ENCODE results near the gene ATP8A1.

DNA sequence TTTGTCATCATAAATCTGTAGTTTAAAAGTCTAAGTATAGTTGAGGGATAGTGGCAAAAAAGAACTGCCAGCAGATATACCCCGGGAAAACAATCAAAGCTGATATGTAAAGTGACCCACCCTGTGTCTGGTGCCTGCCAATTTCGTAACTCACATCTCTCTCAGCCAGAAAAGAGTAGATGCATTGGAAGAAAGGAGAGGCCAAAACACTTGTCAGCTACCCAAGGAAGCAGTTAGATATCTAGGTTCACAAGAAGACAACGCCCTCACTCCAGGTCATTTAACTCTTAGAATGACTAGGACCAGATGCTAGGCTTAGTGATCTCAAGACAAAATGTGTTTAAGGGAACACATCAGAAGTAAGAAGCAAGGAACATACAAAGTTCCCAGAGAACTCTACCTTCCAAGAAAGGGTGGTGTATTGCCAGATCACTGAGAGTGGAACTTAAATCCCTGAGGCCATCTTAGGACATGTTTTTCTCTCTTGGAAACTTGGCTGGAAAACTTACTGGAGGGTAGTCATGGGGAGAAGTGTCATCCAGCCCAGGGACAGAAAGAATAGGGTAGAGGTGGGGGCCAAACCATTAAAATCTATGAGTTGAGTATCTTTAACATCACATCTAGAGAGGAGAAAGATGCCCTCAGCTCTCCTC, 133.7 kb downstream of the ATP8A1 start:
- TF ChIP-seq POLR2A (IDR thresholded peaks at IDR 0.05): no peak
- TF ChIP-seq, protein P1, sequence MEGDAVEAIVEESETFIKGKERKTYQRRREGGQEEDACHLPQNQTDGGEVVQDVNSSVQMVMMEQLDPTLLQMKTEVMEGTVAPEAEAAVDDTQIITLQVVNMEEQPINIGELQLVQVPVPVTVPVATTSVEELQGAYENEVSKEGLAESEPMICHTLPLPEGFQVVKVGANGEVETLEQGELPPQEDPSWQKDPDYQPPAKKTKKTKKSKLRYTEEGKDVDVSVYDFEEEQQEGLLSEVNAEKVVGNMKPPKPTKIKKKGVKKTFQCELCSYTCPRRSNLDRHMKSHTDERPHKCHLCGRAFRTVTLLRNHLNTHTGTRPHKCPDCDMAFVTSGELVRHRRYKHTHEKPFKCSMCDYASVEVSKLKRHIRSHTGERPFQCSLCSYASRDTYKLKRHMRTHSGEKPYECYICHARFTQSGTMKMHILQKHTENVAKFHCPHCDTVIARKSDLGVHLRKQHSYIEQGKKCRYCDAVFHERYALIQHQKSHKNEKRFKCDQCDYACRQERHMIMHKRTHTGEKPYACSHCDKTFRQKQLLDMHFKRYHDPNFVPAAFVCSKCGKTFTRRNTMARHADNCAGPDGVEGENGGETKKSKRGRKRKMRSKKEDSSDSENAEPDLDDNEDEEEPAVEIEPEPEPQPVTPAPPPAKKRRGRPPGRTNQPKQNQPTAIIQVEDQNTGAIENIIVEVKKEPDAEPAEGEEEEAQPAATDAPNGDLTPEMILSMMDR (IDR thresholded peaks at IDR 0.05): no peak

All from body of pancreas (tissue), 4 donors.